22Rv1 (cell line): Measurements from ENCODE around the gene NGB.

Experiments
- H3K27ac ChIP-seq: fragments of 450-650 bp; 2 replicates; pipeline ENCODE4 v1.5.1; 2017
- CTCF ChIP-seq: fragments of 450-650 bp; IDR thresholded peaks from 2 replicates; pipeline ENCODE4 v1.5.1; 2017; ENCODE audit warnings: mild to moderate bottlenecking
- ZFX ChIP-seq: fragments of 450-650 bp; IDR thresholded peaks from 2 replicates; pipeline ENCODE4 v1.6.1; 2017; ENCODE audit warnings: antibody characterized with exemption, borderline replicate concordance

Gene NGB

GRCh38 chr14:77265187-77265515 is 5.9 kb downstream of the NGB start:
- no peak for TF ChIP-seq CTCF
- TF ChIP-seq ZFX = no peak
- H3K27ac ChIP-seq = no peak overlapping the region

- no peak for TF ChIP-seq CTCF
- no peak for TF ChIP-seq ZFX
- no peak overlapping the region for H3K27ac ChIP-seq
Observed at GRCh38 chr14:77264466-77265186, 6.4 kb downstream of the NGB start.

- TF ChIP-seq CTCF = no peak
- no peak for TF ChIP-seq ZFX
- H3K27ac ChIP-seq = no peak overlapping the region
Observed at GRCh38 chr14:77260631-77261030, 10.4 kb downstream of the NGB start.

- no peak overlapping the region for H3K27ac ChIP-seq
- TF ChIP-seq CTCF = no peak
- no peak for TF ChIP-seq ZFX
Observed at GRCh38 chr14:77260199-77260598, 10.8 kb downstream of the NGB start.

GRCh38 chr14:77259025-77259715 is 11.8 kb downstream of the NGB start:
- TF ChIP-seq ZFX (no peak), CTCF (no peak)
- no peak overlapping the region for H3K27ac ChIP-seq

GRCh38 chr14:77258566-77258965 is 12.4 kb downstream of the NGB start:
- H3K27ac ChIP-seq = no peak overlapping the region
- no peak for TF ChIP-seq CTCF
- no peak for TF ChIP-seq ZFX

GRCh38 chr14:77257700-77258099 is 13.3 kb downstream of the NGB start:
- TF ChIP-seq CTCF (no peak), ZFX (no peak)
- no peak overlapping the region for H3K27ac ChIP-seq
